IPS DF 19.7 (cell line): ENCODE measurements around the gene COMMD4.
"Not testable (repeated sequence)": the region's sequence is repeated elsewhere in the genome, so short reads cannot be mapped to it uniquely, and the experiment has no call there.

Source experiments
- DNase-seq: peaks from one replicate; pipeline ENCODE4 v3.0.0-alpha.2; 2013; ENCODE audit warnings: low read depth, low spot score

The COMMD4 gene

DNA sequence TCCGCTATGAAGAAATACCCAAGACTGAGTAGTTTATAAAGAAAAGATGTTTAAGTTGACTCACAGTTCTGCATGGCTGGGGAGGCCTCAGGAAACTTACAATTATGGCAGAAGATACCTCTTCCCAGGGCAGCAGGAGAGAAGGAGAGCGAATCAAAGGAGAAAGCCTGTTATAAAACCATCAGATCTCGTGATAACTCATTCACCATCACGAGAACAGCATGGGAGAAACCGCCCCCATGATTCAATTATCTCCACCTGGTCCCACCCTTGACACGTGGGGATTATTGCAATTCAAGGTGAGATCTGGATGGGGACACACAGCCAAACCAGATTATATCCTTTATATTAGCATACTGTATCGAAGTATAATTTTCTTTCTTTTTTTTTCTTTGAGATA lies 3.8 kb upstream of the COMMD4 start:
- not testable (repeated sequence) for DNase-seq

DNA sequence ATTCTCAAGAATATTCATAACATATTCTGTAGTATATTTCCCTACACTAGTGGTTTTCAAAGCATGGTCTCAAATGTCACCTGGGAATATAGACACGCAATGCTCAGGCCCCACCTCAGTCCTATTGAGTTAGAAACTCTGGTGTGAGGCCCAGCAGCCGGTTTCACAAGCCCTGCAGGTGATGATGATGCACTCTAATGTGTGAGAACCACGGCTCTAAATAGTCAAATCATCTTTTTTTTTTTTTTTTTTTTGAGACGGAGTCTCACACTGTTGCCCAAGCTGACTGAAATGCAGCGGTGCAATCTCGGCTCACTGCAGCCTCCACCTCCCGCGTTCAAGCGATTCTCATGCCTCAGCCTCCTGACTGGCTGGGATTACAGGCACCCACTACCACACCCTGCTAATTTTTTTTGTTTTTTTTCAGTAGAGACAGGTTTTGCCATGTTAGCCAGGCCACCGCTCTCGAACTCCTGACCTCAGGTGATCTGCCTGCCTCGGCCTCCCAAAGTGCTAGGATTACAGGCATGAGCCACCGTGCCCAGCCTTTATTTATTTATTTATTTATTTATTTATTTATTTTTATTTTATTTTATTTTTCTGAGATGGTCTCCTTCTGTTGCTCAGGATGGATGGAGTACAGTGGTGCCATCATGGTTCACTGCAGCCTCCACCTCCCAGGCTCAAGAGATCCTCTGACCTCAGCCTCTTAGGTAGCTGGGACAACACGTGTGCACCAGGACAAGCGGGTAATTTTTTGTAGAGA lies 2.0 kb upstream of the COMMD4 start:
- not testable (repeated sequence) for DNase-seq

- no peak for DNase-seq
Measured at GRCh38 chr15:75335313-75335704, 554 bp upstream of the COMMD4 start.

DNA sequence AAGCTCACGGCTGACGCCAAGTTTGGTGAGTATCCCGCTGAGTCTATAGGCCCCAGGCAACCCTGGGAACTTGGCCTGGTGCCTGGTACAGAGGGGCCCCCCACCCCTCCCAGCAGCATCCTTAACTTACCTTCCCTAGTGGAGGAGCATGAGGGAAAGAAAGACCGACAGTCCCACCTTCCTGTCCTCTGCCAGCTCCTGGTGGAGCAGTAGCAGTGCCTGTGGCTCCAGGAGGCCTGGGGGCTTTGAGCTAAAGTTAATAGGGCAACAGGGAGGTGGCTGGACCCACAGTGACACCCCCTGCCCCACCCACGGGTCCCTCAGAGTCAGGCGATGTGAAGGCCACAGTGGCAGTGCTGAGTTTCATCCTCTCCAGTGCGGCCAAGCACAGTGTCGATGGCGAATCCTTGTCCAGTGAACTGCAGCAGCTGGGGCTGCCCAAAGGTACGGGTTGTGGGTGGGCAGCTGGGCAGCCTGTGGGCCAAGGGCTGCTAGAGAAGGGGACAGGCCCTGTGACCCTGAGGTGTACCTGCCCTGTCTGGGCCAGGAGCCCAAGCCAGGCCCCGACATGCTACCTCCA lies 2.9 kb downstream of the COMMD4 start:
- no peak for DNase-seq

- no peak for DNase-seq
Measured at GRCh38 chr15:75339531-75340240, 3.8 kb downstream of the COMMD4 start.

DNA sequence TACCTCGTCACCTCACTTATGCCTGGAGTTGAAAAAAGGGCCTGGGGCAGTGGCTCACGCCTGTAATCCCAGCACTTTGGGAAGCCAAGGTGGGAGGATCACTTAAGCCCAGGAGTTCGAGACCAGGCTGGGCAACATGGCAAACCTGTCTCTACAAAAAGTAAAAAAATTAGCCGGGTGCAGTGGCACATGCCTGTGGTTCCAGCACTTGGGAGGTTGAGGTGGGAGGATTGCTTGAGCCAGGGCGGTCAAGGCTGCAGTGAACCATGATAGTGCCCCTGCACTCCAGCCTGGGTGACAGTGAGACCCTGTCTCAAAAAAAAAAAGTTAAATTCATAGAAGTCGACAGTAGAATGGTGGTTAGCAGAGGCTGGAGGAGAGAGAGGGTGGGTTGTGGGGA lies 6.4 kb downstream of the COMMD4 start:
- DNase-seq, result no peak

GRCh38 chr15:75343953-75344352 lies 8.1 kb downstream of the COMMD4 start:
- DNase-seq, result not testable (repeated sequence)

DNA sequence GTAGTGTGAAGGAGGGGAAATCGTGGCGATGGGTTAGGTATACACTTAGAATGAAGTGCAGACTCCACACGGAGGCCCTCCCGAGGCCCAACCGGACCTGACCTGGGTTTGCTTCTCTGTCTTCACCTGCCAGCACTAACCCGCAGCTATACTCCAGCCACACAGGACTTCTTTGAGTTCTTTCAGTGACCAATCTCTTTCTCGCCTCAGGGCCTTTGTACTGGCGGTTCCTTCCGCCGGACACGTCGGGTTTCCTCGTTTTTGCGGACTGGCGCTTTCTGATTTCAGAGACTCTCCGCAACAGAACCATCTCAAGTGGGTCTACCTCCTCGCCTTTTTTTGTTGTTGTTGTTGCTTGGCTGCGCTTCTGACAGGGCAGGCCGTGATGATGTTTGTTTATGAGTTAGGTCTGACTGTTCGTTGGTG lies 10.9 kb downstream of the COMMD4 start, which contains the start of gene NEIL1:
NEIL1 (plus strand) TSS at position 244 of the 426 bp plus-strand sequence. CDS start 1,867 bp downstream, outside the sequence.
- no peak for DNase-seq

- no peak for DNase-seq
Measured at GRCh38 chr15:75347222-75348033, 11.6 kb downstream of the COMMD4 start.

DNA sequence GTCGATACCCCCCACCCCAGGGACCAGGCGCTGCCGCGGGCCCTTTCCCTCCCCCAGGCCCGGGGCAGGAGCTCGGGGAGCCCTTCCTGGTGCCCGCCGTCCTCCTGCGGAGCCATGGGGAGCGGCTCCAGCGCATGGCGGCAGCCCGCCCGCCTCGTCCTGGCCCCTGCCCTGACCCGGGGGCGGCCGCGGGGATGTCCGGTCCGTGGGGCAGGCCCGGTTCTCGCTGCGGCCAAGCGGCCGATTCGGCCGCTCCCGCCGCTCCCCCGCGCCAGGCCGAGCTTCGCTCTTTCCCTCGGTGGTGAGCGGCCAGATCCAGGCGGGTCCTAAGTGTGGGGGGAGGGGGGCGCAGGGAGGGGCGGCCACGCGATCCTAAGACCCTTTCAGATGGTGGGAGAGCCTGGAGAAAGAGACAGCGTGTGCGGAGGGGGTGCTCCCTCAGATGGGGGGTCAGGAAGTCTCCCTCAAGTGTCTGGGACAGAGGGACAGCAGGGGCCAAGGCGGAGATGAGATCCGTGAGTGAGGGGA lies 12.2 kb downstream of the COMMD4 start:
- no peak for DNase-seq

GRCh38 chr15:75348562-75349350 lies 12.9 kb downstream of the COMMD4 start:
- DNase-seq, result no peak

- DNase-seq, result not testable (repeated sequence)
Measured at GRCh38 chr15:75349351-75349669, 13.4 kb downstream of the COMMD4 start.

GRCh38 chr15:75349851-75350588 lies 14.2 kb downstream of the COMMD4 start:
- DNase-seq, result no peak

- no peak for DNase-seq
Measured at GRCh38 chr15:75350601-75351361, 14.9 kb downstream of the COMMD4 start.

- no peak for DNase-seq
Measured at GRCh38 chr15:75352186-75353080, 16.6 kb downstream of the COMMD4 start.

DNA sequence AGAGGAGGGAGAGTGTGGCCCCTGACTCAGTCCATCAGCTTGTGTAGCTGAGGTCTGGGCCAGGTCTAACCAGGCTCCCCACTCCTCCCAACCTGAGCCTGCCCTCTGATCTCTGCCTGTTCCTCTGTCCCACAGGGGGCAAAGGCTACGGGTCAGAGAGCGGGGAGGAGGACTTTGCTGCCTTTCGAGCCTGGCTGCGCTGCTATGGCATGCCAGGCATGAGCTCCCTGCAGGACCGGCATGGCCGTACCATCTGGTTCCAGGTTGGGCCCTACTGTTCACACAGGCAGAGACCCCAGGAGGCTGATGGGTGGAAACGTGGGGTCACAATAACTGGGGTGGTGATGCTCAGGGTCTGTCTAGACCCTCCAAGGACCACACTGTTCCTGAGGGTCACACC lies 17.7 kb downstream of the COMMD4 start:
- DNase-seq, result no peak

DNA sequence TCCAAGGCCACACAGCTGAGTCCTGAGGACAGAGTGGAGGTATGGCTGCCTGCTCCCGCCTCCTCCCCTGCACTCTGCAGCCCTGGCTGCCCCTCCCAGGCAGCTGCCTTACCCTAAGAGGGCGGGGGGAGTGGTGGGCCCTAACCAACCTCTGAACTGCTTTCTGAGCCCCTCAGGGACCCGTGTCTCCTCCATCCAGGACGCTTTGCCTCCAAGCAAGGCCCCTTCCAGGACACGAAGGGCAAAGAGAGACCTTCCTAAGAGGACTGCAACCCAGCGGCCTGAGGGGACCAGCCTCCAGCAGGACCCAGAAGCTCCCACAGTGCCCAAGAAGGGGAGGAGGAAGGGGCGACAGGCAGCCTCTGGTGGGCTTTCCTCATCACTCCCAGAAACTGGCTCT lies 18.6 kb downstream of the COMMD4 start:
- no peak for DNase-seq

DNA sequence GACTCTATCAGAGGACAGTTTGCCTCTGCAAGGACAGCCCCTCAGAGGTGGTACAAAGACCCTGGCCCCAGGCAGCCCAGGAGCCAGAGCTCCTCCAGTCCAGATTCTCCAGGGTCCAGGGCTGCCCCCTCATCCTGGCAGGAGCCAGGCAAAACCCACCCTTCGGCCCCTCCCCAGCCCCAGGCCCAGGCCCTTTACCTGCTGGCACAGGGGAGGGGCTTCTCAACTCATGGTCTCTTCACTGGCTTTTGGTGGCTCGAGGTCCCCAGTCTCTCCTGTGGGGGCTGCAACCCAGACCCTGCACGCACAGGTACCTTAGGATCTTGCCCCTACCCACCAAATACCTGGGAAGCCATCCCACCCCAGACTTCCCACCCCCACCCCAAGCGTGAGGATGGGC lies 19.5 kb downstream of the COMMD4 start:
- no peak for DNase-seq
